H1 (cell line): ENCODE data around the gene POLN. TPM values are rescaled to one million over a fixed set of nuclear protein-coding genes. Genes with fewer than 3 reads are reported as not detected.

Experiments used
- CTCF ChIA-PET: fragments of 300-600 bp; sonication (Branson Sonifier 250); formaldehyde crosslinking; loops from one replicate; lab custom pipeline; 2021; ENCODE audit not compliant: partially characterized antibody; lab: Charles Lee
- POLR2A ChIA-PET: fragments of 300-600 bp; sonication (Branson Sonifier 250); formaldehyde crosslinking; loops from one replicate; lab custom pipeline; 2021; ENCODE audit warnings: inconsistent platforms; ENCODE audit not compliant: partially characterized antibody; lab: Charles Lee
- DNase-seq, 2 experiments: peaks; one replicate each; pipeline versions ENCODE4 v3.0.0 to v3.0.0-alpha.2; 2010 to 2022; ENCODE audit warnings: low spot score in 2 of 2, low read depth in 1 of 2, mixed read lengths in 1 of 2
- FAIRE-seq: peaks from 2 replicates; lab custom pipeline; 2011; peaks lifted over from hg19 to GRCh38; lab: Jason Lieb, UNC
- H2AFZ ChIP-seq: 2 replicates; pipeline ENCODE4 v1.8.1; 2012; ENCODE audit warnings: low read length, inconsistent platforms
- H2AK5ac ChIP-seq: 2 replicates; pipeline ENCODE4 v1.6.1; 2013; ENCODE audit warnings: low read depth, low read length
- H2BK120ac ChIP-seq: replicated peaks from 2 replicates; pipeline ENCODE3; 2013; ENCODE audit warnings: low read depth, low read length, inconsistent platforms
- H2BK12ac ChIP-seq: 2 replicates; pipeline ENCODE4 v1.6.1; 2013; ENCODE audit warnings: low read depth, low read length
- H2BK15ac ChIP-seq: 2 replicates; pipeline ENCODE4 v1.6.1; 2013; ENCODE audit warnings: low read length
- H2BK20ac ChIP-seq: 2 replicates; pipeline ENCODE4 v1.6.1; 2013; ENCODE audit warnings: low read length
- H2BK5ac ChIP-seq: 2 replicates; pipeline ENCODE4 v1.6.1; 2013; ENCODE audit warnings: low read depth, low read length
- H3K14ac ChIP-seq: 2 replicates; pipeline ENCODE4 v1.6.1; 2013; ENCODE audit warnings: inconsistent platforms; ENCODE audit not compliant: insufficient read length
- H3K18ac ChIP-seq: 2 replicates; pipeline ENCODE4 v1.6.1; 2013; ENCODE audit warnings: low read length; ENCODE audit errors: extremely low read depth
- H3K23ac ChIP-seq: 2 replicates; pipeline ENCODE4 v1.6.1; 2013; ENCODE audit warnings: inconsistent platforms; ENCODE audit not compliant: insufficient read length
- H3K23me2 ChIP-seq: 2 replicates; pipeline ENCODE4 v1.6.1; 2013; ENCODE audit warnings: low read depth, low read length
- H3K27ac ChIP-seq: 2 replicates; pipeline ENCODE4 v1.6.1; 2011; ENCODE audit warnings: low read depth, low read length, inconsistent platforms
- H3K27me3 ChIP-seq, 4 experiments: replicated peaks in 1 of 4; 1 replicate in 1 of 4; 2 replicates in 3 of 4; pipeline versions ENCODE4 v1.6.1 to v1.8.1; 2011 to 2013; ENCODE audit warnings: low read length in 3 of 4, mild to moderate bottlenecking in 3 of 4, inconsistent platforms in 2 of 4, mixed read lengths in 2 of 4, moderate library complexity in 1 of 4; ENCODE audit not compliant: control insufficient read depth in 3 of 4, insufficient read depth in 3 of 4; ENCODE audit errors: extremely low read depth in 1 of 4
- H3K36me3 ChIP-seq, 4 experiments: 2 replicates each; pipeline versions ENCODE4 v1.6.1 to v1.8.1; 2011 to 2013; ENCODE audit warnings: mild to moderate bottlenecking in 4 of 4, low read length in 3 of 4, moderate library complexity in 2 of 4, control low read depth in 1 of 4, inconsistent platforms in 1 of 4; ENCODE audit not compliant: insufficient read depth in 4 of 4, control insufficient read depth in 2 of 4
- H3K4ac ChIP-seq: replicated peaks from 2 replicates; pipeline ENCODE3; 2013; ENCODE audit warnings: low read length, low read depth, mixed read lengths, inconsistent platforms; ENCODE audit not compliant: insufficient read length
- H3K4me1 ChIP-seq, 4 experiments: replicated peaks in 1 of 4; 1 replicate in 1 of 4; 2 replicates in 3 of 4; pipeline versions ENCODE4 v1.6.1 to v1.8.1; 2011 to 2013; ENCODE audit warnings: low read length in 3 of 4, inconsistent platforms in 2 of 4, mixed read lengths in 1 of 4; ENCODE audit not compliant: insufficient read depth in 4 of 4, control insufficient read depth in 3 of 4
- H3K4me2 ChIP-seq, 2 experiments: 2 replicates each; pipeline versions ENCODE4 v1.6.1 to v1.8.1; 2011 to 2013; ENCODE audit warnings: low read depth in 2 of 2, low read length in 2 of 2, control low read depth in 1 of 2, inconsistent platforms in 1 of 2, mild to moderate bottlenecking in 1 of 2; ENCODE audit not compliant: insufficient read depth in 1 of 2
- H3K4me3 ChIP-seq, 4 experiments: fragments of 200-600, 300-600 bp in 1 of 4; sonication (generic), shearing (Covaris generic), sonication (Bioruptor Twin) in 1 of 4; 2 replicates each; pipeline versions ENCODE4 v1.5.1 to v1.8.1; 2011 to 2016; ENCODE audit warnings: low read length in 4 of 4, low read depth in 3 of 4, control low read depth in 2 of 4, inconsistent platforms in 2 of 4, mild to moderate bottlenecking in 2 of 4, mixed read lengths in 1 of 4, moderate library complexity in 1 of 4; ENCODE audit not compliant: insufficient read depth in 2 of 4; ENCODE audit errors: extremely low read depth in 1 of 4
- H3K56ac ChIP-seq: replicated peaks from 2 replicates; pipeline ENCODE3; 2013; ENCODE audit warnings: low read depth, mild to moderate bottlenecking, mixed read lengths, low read length, inconsistent platforms; ENCODE audit not compliant: insufficient read length
- H3K79me1 ChIP-seq: 2 replicates; pipeline ENCODE4 v1.6.1; 2013; ENCODE audit warnings: low read depth, low read length, control low read depth
- H3K79me2 ChIP-seq, 2 experiments: 2 replicates each; pipeline versions ENCODE4 v1.6.1 to v1.8.1; 2012 to 2013; ENCODE audit warnings: low read length in 2 of 2, mild to moderate bottlenecking in 2 of 2, inconsistent platforms in 1 of 2; ENCODE audit not compliant: insufficient read depth in 2 of 2, control insufficient read depth in 1 of 2
- H3K9ac ChIP-seq, 4 experiments: replicated peaks in 1 of 4; 1 replicate in 1 of 4; 2 replicates in 3 of 4; pipeline versions ENCODE4 v1.6.1 to v1.8.1; 2011 to 2013; ENCODE audit warnings: low read depth in 3 of 4, low read length in 3 of 4, control low read depth in 2 of 4, mild to moderate bottlenecking in 2 of 4, moderate library complexity in 2 of 4, inconsistent platforms in 1 of 4; ENCODE audit errors: extremely low read depth in 1 of 4
- H3K9me3 ChIP-seq, 2 experiments: 2 replicates each; pipeline versions ENCODE4 v1.6.1 to v1.8.1; 2012 to 2013; ENCODE audit warnings: mild to moderate bottlenecking in 2 of 2, moderate library complexity in 2 of 2, control low read depth in 1 of 2, inconsistent platforms in 1 of 2, low read depth in 1 of 2, low read length in 1 of 2, mixed read lengths in 1 of 2; ENCODE audit not compliant: insufficient read depth in 2 of 2
- H4K20me1 ChIP-seq, 2 experiments: replicated peaks in 1 of 2; 2 replicates each; pipeline versions ENCODE3 to v1.8.1; 2011 to 2013; ENCODE audit warnings: inconsistent platforms in 2 of 2, low read length in 2 of 2, mild to moderate bottlenecking in 1 of 2; ENCODE audit not compliant: insufficient read depth in 2 of 2, control insufficient read depth in 1 of 2
- H4K5ac ChIP-seq: 2 replicates; pipeline ENCODE4 v1.6.1; 2013; ENCODE audit warnings: low read length, low read depth, mixed read lengths, inconsistent platforms; ENCODE audit not compliant: insufficient read length
- H4K8ac ChIP-seq: 2 replicates; pipeline ENCODE4 v1.8.0; 2013; ENCODE audit warnings: mild to moderate bottlenecking, moderate library complexity, low read length, inconsistent platforms; ENCODE audit not compliant: insufficient read depth; ENCODE audit errors: extremely low read depth
- H4K91ac ChIP-seq: replicated peaks from 2 replicates; pipeline ENCODE3; 2013; ENCODE audit warnings: low read length, mixed read lengths, inconsistent platforms; ENCODE audit not compliant: insufficient read length
- CBX8 ChIP-seq: fragments of 300-800, 300-1000 bp; sonication (generic); IDR thresholded peaks from 2 replicates; pipeline ENCODE4 v1.7.1; 2016; ENCODE audit warnings: low read depth, low read length, borderline replicate concordance
- CTCF ChIP-seq, 3 experiments: IDR thresholded peaks; 1 replicate in 2 of 3; 2 replicates in 1 of 3; pipeline versions ENCODE4 v1.5.1 to v1.6.1; 2011; ENCODE audit warnings: low read length in 3 of 3, mild to moderate bottlenecking in 3 of 3, inconsistent platforms in 2 of 3, low read depth in 1 of 3, moderate library complexity in 1 of 3; ENCODE audit not compliant: insufficient read depth in 1 of 3; ENCODE audit errors: control extremely low read depth in 1 of 3
- E2F6 ChIP-seq: IDR thresholded peaks from 2 replicates; pipeline ENCODE4 v1.6.1; 2012; ENCODE audit warnings: inconsistent platforms
- GABPA ChIP-seq: IDR thresholded peaks from 2 replicates; pipeline ENCODE4 v1.6.1; 2011; ENCODE audit warnings: mild to moderate bottlenecking, low read length, moderate library complexity, borderline replicate concordance; ENCODE audit not compliant: insufficient read depth
- HDAC2 ChIP-seq, 2 experiments: fragments of 300-600 bp in 1 of 2; sonication (generic) in 1 of 2; IDR thresholded peaks; 2 replicates each; pipeline ENCODE4 v1.6.1; 2011 to 2012; ENCODE audit warnings: low read depth in 2 of 2, low read length in 2 of 2, mild to moderate bottlenecking in 2 of 2, moderate library complexity in 2 of 2, borderline replicate concordance in 1 of 2, inconsistent platforms in 1 of 2
- SAP30 ChIP-seq: fragments of 300-600 bp; sonication (generic); IDR thresholded peaks from 2 replicates; pipeline ENCODE4 v1.7.1; 2012; ENCODE audit warnings: low read length, moderate library complexity, mild to moderate bottlenecking, inconsistent platforms; ENCODE audit not compliant: insufficient read depth, insufficient replicate concordance
- SIX5 ChIP-seq: IDR thresholded peaks from 2 replicates; pipeline ENCODE4 v1.6.1; 2011; ENCODE audit warnings: mild to moderate bottlenecking, low read depth, low read length
- TAF1 ChIP-seq: IDR thresholded peaks from 2 replicates; pipeline ENCODE4 v1.6.1; 2011; ENCODE audit warnings: mild to moderate bottlenecking, low read depth, low read length
- WGBS, 2 experiments: shearing (Covaris generic) in 1 of 2; methylation state at CpG; one replicate each; pipeline versions ENCODE4 v1.1.6 to v1.1.7; 2013 to 2015; ENCODE audit warnings: low lambda C conversion rate in 2 of 2, mixed read lengths in 2 of 2, inconsistent platforms in 1 of 2, low coverage in 1 of 2, missing lambda C conversion rate in 1 of 2; ENCODE audit not compliant: insufficient replicate concordance in 2 of 2, insufficient coverage in 1 of 2, insufficient read length in 1 of 2; ENCODE audit errors: extremely low coverage in 1 of 2, missing lambda C conversion rate in 1 of 2; 5-methylcytosine and 5-hydroxymethylcytosine counted together
- polyA plus RNA-seq, 7 experiments: library from polyadenylated mRNA; depleted of rRNA in 3 of 7; stranded (reverse) in 5 of 7; unstranded in 2 of 7; fragments of >200 nt in 5 of 7; fragments of 200-250 nt in 2 of 7; gene quantifications; 1 replicate in 5 of 7; 2 replicates in 1 of 7; 4 replicates in 1 of 7; pipeline versions ENCODE4 v1.2.1 to v1.2.3, GENCODE V29; 2011 to 2013; ENCODE audit warnings: missing spikeins in 2 of 7, mixed read lengths in 2 of 7
- total RNA-seq: library from RNA; stranded (reverse); fragmentation: NEBNext Ultra II Directional; extraction: Animal tissue kit (Norgen Biotek cat#: 25700); gene quantifications from 2 replicates; pipeline ENCODE4 v1.2.1, GENCODE V29; 2021

POLN gene
- total and polyA plus RNA-seq, 2 of the 8 experiments (the other 6 are each of a cell fraction or from before 2014, with no cell fraction given), result 0.98 to 1.5 TPM

- H2AK5ac ChIP-seq, result no peak overlapping the region
- peaks cover 0 to 5% (median 2%) of the 10 kb centered on the region in 4 experiments; a peak in 2 of 8 replicates for H3K36me3 ChIP-seq
- no peak overlapping the region for H4K91ac ChIP-seq
- H3K23ac ChIP-seq, result no peak overlapping the region
- peaks cover 0 to 5% of the 10 kb centered on the region in 2 experiments for H4K20me1 ChIP-seq
- no peaks in the 10 kb centered on the region for H3K79me1 ChIP-seq
- H3K9ac ChIP-seq, result no peak overlapping the region
- H3K4me2 ChIP-seq, result no peak overlapping the region
- H3K4me3 ChIP-seq, result no peak overlapping the region
- H4K5ac ChIP-seq, result no peak overlapping the region
- H4K8ac ChIP-seq, result peak overlapping the region; percentile 22; the same call in 1 of the 2 replicates
- H3K4ac ChIP-seq, result no peak overlapping the region
- H3K27me3 ChIP-seq, result no peaks in the 10 kb centered on the region
- DNase-seq (peak in 1 of 2 experiments; percentile 37), FAIRE-seq (no peak)
- no peaks in the 10 kb centered on the region for H3K79me2 ChIP-seq
- H2BK120ac ChIP-seq, result no peak overlapping the region
- CTCF ChIA-PET, result interaction anchor here (0.6 to 1.5 kb wide), 5 partner anchors 12 to 203 kb away, joined by 3 to 4 read pairs (median 3); no protein-coding TSS in a partner anchor
- WGBS, 2 experiments, result 93% methylated on average over 29 of the region's 30 CpGs; no CpG with 5 or more reads in 1 of the 2 experiments
- no peak overlapping the region for H2BK15ac ChIP-seq
- no peak overlapping the region for H2BK5ac ChIP-seq
- no peak overlapping the region for H2AFZ ChIP-seq
- POLR2A ChIA-PET, result interaction anchor here (0.8 kb wide), 1 partner anchor 8 kb away, joined by 3 read pairs; the partner anchor contains the start of genes HAUS3 and POLN
- H3K18ac ChIP-seq, result no peak overlapping the region
- no peak overlapping the region for H2BK20ac ChIP-seq
- no peak overlapping the region for H3K14ac ChIP-seq
- H2BK12ac ChIP-seq, result no peak overlapping the region
- H3K27ac ChIP-seq, result no peak overlapping the region
- H3K23me2 ChIP-seq, result no peaks in the 10 kb centered on the region
- H3K4me1 ChIP-seq, result 0 out of 7 replicates have a peak, but pooled peaks cover 0 to 4% (median 0%) of the 10 kb centered on the region in 4 experiments
- no peak overlapping the region for H3K56ac ChIP-seq
- no peaks in the 10 kb centered on the region; a peak in 1 of 4 replicates for H3K9me3 ChIP-seq
- TF ChIP-seq TAF1 (no peak), CTCF (IDR thresholded peaks at IDR 0.05; ENCODE audit: control extremely low read depth in 1 of 3, insufficient read depth in 1 of 3, low read depth in 1 of 3, low read length in 3 of 3) (no peak), CBX8 (no peak), GABPA (no peak), E2F6 (no peak), SIX5 (no peak), HDAC2 (IDR thresholded peaks at IDR 0.05; ENCODE audit: borderline replicate concordance in 1 of 2, low read depth in 2 of 2, low read length in 2 of 2) (no peak), SAP30 (no peak)
Measured at GRCh38 chr4:2250357-2251072, 8.6 kb upstream of the POLN start.
